HepG2 (cell line): ENCODE data around the gene SNU13. TPM values are rescaled to one million over a fixed set of nuclear protein-coding genes. Genes with fewer than 3 reads are reported as not detected.
A peak's percentile ranks its signal among the peaks of the same experiment; 100 is the strongest.

Experiments
- EHMT2 ChIP-seq: fragments of 200-600 bp; sonication (generic); IDR thresholded peaks from 2 replicates; pipeline ENCODE4 v1.7.0; 2017; ENCODE audit warnings: antibody characterized with exemption, low read depth, low read length, borderline replicate concordance
- GFI1 ChIP-seq: sonication (generic); formaldehyde crosslinking; IDR thresholded peaks from 2 replicates; pipeline ENCODE4 v1.5.0; 2020; ENCODE audit warnings: missing genetic modification reagents, mild to moderate bottlenecking, borderline replicate concordance
- ISX ChIP-seq: sonication (generic); formaldehyde crosslinking; conservative IDR thresholded peaks from 2 replicates; pipeline ENCODE4 v1.5.0; 2020; ENCODE audit warnings: missing genetic modification reagents
- NCOA1 ChIP-seq: sonication (generic); formaldehyde crosslinking; IDR thresholded peaks from 2 replicates; pipeline ENCODE4 v1.9.0; 2021; ENCODE audit warnings: missing genetic modification reagents
- PHF20 ChIP-seq: sonication (generic); formaldehyde crosslinking; IDR thresholded peaks from 2 replicates; pipeline ENCODE4 v1.5.0; 2020; ENCODE audit warnings: mild to moderate bottlenecking, missing genetic modification reagents
- RAD51 ChIP-seq: fragments of 450-650 bp; IDR thresholded peaks from 2 replicates; pipeline ENCODE4 v1.6.1; 2016; ENCODE audit warnings: borderline replicate concordance
- THYN1 ChIP-seq: sonication (generic); formaldehyde crosslinking; IDR thresholded peaks from 2 replicates; pipeline ENCODE4 v1.8.1; 2023; ENCODE audit warnings: low read depth, mild to moderate bottlenecking, moderate library complexity, missing genetic modification reagents, borderline replicate concordance
- ZBTB3 ChIP-seq: sonication (generic); formaldehyde crosslinking; IDR thresholded peaks from 2 replicates; pipeline ENCODE4 v1.4.0; 2020; ENCODE audit warnings: low read depth, mild to moderate bottlenecking, moderate library complexity, missing genetic modification reagents, borderline replicate concordance
- ZKSCAN8 ChIP-seq: IDR thresholded peaks from 2 replicates; pipeline ENCODE4 v1.6.1; 2016; ENCODE audit warnings: borderline replicate concordance, missing genetic modification reagents, missing compliant biosample characterization
- ZNF121 ChIP-seq: sonication (generic); formaldehyde crosslinking; IDR thresholded peaks from 2 replicates; pipeline ENCODE4 v1.5.0; 2020; ENCODE audit warnings: mild to moderate bottlenecking, missing genetic modification reagents
- ZNF629 ChIP-seq: sonication (generic); formaldehyde crosslinking; conservative IDR thresholded peaks from 2 replicates; pipeline ENCODE4 v1.5.0; 2020; ENCODE audit warnings: missing genetic modification reagents
- polyA plus RNA-seq, 8 experiments: library from polyadenylated mRNA; depleted of rRNA in 3 of 8; stranded (reverse) in 7 of 8; unstranded in 1 of 8; fragments of >200 nt; fragmentation: Illumina TruSeq in 4 of 8; extraction: Trizol in 4 of 8; gene quantifications; 2 replicates each; pipeline versions ENCODE4 v1.2.1 to v1.2.3, GENCODE V29; 2011 to 2016; ENCODE audit warnings: low read depth in 4 of 8, missing spikeins in 1 of 8, mixed read lengths in 1 of 8; ENCODE audit not compliant: insufficient read depth in 1 of 8
- total RNA-seq, 5 experiments: library from RNA; depleted of rRNA; stranded (reverse); fragments of >200 nt; fragmentation: Illumina TruSeq; extraction: Trizol; gene quantifications; 2 replicates each; pipeline ENCODE4 v1.2.3, GENCODE V29; 2016; ENCODE audit warnings: low read depth in 1 of 5
- TF ChIP-seq, protein P1 (sequence below): sonication (generic); formaldehyde crosslinking; conservative IDR thresholded peaks from 2 replicates; pipeline ENCODE4 v1.4.0; 2020; ENCODE audit warnings: mild to moderate bottlenecking, missing genetic modification reagents, moderate library complexity
- TF ChIP-seq, protein P2 (sequence below): IDR thresholded peaks from 2 replicates; pipeline ENCODE4 v1.6.1; 2016; ENCODE audit warnings: missing genetic modification reagents, missing compliant biosample characterization
- TF ChIP-seq, protein P3 (sequence below): sonication (generic); formaldehyde crosslinking; IDR thresholded peaks from 2 replicates; pipeline ENCODE4 v1.5.1; 2020; ENCODE audit warnings: missing genetic modification reagents, mild to moderate bottlenecking, borderline replicate concordance
- TF ChIP-seq, protein P4 (sequence below): sonication (generic); formaldehyde crosslinking; IDR thresholded peaks from 2 replicates; pipeline ENCODE4 v1.5.1; 2020; ENCODE audit warnings: mild to moderate bottlenecking, missing genetic modification reagents, borderline replicate concordance

The SNU13 gene
- total and polyA plus RNA-seq, 2 of the 13 experiments (the other 11 are each of a cell fraction or from before 2014, with no cell fraction given), result 203 to 287 TPM

DNA sequence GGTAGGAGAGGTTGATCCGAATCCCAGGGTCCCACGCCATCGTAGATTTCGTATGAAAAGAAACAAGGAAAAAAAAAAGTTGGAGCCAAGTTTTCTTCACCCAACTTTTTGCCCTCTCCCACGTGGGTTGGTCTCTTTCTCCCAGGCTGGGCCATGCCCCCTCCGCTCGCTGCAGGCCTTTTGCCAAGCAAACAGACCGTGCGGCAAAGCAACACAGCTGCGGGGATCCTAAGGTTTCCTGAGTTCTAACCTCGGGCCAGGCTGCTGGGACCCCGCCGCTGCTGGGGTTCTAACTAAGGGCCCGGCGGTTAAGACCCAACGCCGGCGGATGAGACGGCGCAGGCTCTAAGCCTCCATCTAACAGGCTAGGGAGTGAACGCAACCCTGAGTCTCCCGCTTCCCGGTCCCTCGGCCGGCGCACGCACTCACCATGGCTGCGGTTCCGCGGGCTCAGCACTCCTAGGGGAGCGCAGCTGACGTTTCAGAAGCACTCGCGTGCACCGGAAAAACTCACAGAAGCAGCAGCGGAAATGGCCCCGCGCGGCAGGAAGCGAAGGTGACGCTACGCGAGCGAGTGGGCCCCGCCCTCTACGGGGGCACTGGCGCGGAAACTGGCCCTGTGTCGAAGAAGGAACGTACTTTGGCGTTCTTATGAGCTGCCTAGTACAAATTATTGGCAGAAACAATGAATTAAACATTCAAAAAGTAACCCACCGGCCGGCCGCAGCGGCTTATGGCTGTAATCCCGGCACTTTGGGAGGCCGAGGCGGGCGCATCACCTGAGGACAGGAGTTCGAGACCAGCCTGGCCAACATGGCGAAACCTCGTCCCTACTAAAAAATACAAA lies at the start of gene SNU13 (continued):
- TF ChIP-seq, protein P1, sequence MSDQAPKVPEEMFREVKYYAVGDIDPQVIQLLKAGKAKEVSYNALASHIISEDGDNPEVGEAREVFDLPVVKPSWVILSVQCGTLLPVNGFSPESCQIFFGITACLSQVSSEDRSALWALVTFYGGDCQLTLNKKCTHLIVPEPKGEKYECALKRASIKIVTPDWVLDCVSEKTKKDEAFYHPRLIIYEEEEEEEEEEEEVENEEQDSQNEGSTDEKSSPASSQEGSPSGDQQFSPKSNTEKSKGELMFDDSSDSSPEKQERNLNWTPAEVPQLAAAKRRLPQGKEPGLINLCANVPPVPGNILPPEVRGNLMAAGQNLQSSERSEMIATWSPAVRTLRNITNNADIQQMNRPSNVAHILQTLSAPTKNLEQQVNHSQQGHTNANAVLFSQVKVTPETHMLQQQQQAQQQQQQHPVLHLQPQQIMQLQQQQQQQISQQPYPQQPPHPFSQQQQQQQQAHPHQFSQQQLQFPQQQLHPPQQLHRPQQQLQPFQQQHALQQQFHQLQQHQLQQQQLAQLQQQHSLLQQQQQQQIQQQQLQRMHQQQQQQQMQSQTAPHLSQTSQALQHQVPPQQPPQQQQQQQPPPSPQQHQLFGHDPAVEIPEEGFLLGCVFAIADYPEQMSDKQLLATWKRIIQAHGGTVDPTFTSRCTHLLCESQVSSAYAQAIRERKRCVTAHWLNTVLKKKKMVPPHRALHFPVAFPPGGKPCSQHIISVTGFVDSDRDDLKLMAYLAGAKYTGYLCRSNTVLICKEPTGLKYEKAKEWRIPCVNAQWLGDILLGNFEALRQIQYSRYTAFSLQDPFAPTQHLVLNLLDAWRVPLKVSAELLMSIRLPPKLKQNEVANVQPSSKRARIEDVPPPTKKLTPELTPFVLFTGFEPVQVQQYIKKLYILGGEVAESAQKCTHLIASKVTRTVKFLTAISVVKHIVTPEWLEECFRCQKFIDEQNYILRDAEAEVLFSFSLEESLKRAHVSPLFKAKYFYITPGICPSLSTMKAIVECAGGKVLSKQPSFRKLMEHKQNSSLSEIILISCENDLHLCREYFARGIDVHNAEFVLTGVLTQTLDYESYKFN (CRISPR knock-in tag), result peak; percentile 19; the same call in 1 of the 2 replicates
- no peak for TF ChIP-seq ISX (CRISPR knock-in tag)
- TF ChIP-seq GFI1 (CRISPR knock-in tag), result 0 out of 2 replicates have a peak, but pooled peaks have one; percentile 7
- TF ChIP-seq, protein P2, sequence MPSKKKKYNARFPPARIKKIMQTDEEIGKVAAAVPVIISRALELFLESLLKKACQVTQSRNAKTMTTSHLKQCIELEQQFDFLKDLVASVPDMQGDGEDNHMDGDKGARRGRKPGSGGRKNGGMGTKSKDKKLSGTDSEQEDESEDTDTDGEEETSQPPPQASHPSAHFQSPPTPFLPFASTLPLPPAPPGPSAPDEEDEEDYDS (CRISPR knock-in tag), result peak; percentile 51
- TF ChIP-seq EHMT2, result no peak
- TF ChIP-seq, protein P3, sequence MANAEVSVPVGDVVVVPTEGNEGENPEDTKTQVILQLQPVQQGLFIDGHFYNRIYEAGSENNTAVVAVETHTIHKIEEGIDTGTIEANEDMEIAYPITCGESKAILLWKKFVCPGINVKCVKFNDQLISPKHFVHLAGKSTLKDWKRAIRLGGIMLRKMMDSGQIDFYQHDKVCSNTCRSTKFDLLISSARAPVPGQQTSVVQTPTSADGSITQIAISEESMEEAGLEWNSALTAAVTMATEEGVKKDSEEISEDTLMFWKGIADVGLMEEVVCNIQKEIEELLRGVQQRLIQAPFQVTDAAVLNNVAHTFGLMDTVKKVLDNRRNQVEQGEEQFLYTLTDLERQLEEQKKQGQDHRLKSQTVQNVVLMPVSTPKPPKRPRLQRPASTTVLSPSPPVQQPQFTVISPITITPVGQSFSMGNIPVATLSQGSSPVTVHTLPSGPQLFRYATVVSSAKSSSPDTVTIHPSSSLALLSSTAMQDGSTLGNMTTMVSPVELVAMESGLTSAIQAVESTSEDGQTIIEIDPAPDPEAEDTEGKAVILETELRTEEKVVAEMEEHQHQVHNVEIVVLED (CRISPR knock-in tag), result peak; percentile 95
- TF ChIP-seq PHF20, result peak; percentile 89
- no peak for TF ChIP-seq THYN1 (CRISPR knock-in tag)
- TF ChIP-seq, protein P4, sequence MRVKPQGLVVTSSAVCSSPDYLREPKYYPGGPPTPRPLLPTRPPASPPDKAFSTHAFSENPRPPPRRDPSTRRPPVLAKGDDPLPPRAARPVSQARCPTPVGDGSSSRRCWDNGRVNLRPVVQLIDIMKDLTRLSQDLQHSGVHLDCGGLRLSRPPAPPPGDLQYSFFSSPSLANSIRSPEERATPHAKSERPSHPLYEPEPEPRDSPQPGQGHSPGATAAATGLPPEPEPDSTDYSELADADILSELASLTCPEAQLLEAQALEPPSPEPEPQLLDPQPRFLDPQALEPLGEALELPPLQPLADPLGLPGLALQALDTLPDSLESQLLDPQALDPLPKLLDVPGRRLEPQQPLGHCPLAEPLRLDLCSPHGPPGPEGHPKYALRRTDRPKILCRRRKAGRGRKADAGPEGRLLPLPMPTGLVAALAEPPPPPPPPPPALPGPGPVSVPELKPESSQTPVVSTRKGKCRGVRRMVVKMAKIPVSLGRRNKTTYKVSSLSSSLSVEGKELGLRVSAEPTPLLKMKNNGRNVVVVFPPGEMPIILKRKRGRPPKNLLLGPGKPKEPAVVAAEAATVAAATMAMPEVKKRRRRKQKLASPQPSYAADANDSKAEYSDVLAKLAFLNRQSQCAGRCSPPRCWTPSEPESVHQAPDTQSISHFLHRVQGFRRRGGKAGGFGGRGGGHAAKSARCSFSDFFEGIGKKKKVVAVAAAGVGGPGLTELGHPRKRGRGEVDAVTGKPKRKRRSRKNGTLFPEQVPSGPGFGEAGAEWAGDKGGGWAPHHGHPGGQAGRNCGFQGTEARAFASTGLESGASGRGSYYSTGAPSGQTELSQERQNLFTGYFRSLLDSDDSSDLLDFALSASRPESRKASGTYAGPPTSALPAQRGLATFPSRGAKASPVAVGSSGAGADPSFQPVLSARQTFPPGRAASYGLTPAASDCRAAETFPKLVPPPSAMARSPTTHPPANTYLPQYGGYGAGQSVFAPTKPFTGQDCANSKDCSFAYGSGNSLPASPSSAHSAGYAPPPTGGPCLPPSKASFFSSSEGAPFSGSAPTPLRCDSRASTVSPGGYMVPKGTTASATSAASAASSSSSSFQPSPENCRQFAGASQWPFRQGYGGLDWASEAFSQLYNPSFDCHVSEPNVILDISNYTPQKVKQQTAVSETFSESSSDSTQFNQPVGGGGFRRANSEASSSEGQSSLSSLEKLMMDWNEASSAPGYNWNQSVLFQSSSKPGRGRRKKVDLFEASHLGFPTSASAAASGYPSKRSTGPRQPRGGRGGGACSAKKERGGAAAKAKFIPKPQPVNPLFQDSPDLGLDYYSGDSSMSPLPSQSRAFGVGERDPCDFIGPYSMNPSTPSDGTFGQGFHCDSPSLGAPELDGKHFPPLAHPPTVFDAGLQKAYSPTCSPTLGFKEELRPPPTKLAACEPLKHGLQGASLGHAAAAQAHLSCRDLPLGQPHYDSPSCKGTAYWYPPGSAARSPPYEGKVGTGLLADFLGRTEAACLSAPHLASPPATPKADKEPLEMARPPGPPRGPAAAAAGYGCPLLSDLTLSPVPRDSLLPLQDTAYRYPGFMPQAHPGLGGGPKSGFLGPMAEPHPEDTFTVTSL (CRISPR knock-in tag), result no peak
- TF ChIP-seq ZNF121 (CRISPR knock-in tag), result no peak; the same call in 1 of the 2 replicates
- TF ChIP-seq NCOA1 (CRISPR knock-in tag), result 0 out of 2 replicates have a peak, but pooled peaks have one; percentile 22
- TF ChIP-seq ZKSCAN8, result no peak
- no peak for TF ChIP-seq ZNF629
- TF ChIP-seq RAD51, result no peak
- TF ChIP-seq ZBTB3 (CRISPR knock-in tag), result no peak
